WI38 (cell line): ENCODE results near the gene CCL27.
"Not testable (repeated sequence)": the region's sequence is repeated elsewhere in the genome, so short reads cannot be mapped to it uniquely, and the experiment has no call there.

Source experiments
- H3K4me3 ChIP-seq: 2 replicates; pipeline ENCODE4 v1.5.1; 2011; ENCODE audit warnings: low read depth, mild to moderate bottlenecking, control low read depth, low read length
- CTCF ChIP-seq: IDR thresholded peaks from 2 replicates; pipeline ENCODE4 v1.5.1; 2012; ENCODE audit warnings: low read depth, mild to moderate bottlenecking, control low read depth, low read length

Gene CCL27

GRCh38 chr9:34648673-34649072 lies 13.8 kb downstream of the CCL27 start:
- no peak for TF ChIP-seq CTCF
- no peak overlapping the region for H3K4me3 ChIP-seq

- no peak for TF ChIP-seq CTCF
- peak overlapping the region; percentile 80 for H3K4me3 ChIP-seq
Measured at GRCh38 chr9:34647651-34648050, 14.8 kb downstream of the CCL27 start.

- TF ChIP-seq CTCF, result no peak; the same call in 1 of the 2 replicates
- H3K4me3 ChIP-seq, result peak overlapping the region; percentile 80
Measured at GRCh38 chr9:34647084-34647403, 15.4 kb downstream of the CCL27 start.

GRCh38 chr9:34646211-34647083 lies 16.0 kb downstream of the CCL27 start, which contains the start of gene GALT:
GALT (plus strand) TSS chr9:34646675; CDS start chr9:34646705, 30 bp downstream.
- peak within 1 kb of the TSS; percentile 80 for H3K4me3 ChIP-seq
- TF ChIP-seq CTCF, result peak; percentile 52

GRCh38 chr9:34644766-34645314 lies 17.6 kb downstream of the CCL27 start:
- H3K4me3 ChIP-seq, result no peak overlapping the region
- TF ChIP-seq CTCF, result no peak

GRCh38 chr9:34642679-34643078 lies 19.8 kb downstream of the CCL27 start:
- no peak for TF ChIP-seq CTCF
- H3K4me3 ChIP-seq, result no peak overlapping the region

- H3K4me3 ChIP-seq, result not testable (repeated sequence)
Measured at GRCh38 chr9:34639322-34639721, 23.1 kb downstream of the CCL27 start.
